Measurements from ENCODE around the gene KCNG1. TPM values are rescaled to one million over a fixed set of nuclear protein-coding genes. Genes with fewer than 3 reads are reported as not detected.

KCNG1 gene
- total and polyA plus RNA-seq, 9 donors = 0.15 to 4.9 (median 1.1) TPM

DNA sequence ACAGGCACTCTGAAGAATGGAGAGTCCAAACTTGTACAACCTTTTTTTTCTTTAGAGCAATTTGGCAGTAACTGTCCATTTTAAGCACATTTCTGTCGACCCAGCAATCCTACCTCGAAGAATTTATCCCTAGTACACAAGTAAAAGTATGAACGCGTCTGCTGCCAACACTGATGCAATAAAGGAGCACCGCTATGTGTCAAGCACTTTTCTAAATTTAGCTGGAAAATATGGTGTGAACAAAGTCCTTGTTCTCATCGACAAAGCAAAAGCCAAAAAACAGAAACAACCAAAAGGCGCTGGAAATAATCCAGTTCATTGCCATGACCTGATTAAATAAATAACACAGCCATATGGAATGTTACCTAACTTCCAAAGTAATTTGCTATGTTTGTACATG is 65.6 kb downstream of the KCNG1 start:
- 5 to 11% (median 7%) methylated on average over 7 of the region's 7 CpGs for WGBS, 3 donors
- no peak for DNase-seq
- intact Hi-C loops (cut with DNase I) = no loop called here
- Histone ChIP-seq H3K36me3 (no peaks in the 10 kb centered on the region), H3K4me1 (ENCODE audit: insufficient read depth) (peaks cover 15% of the 10 kb centered on the region), H3K27ac (no peak overlapping the region), H3K4me3 (peak overlapping the region; percentile 85), H3K9me3 (no peaks in the 10 kb centered on the region), H3K27me3 (no peaks in the 10 kb centered on the region)
- TF ChIP-seq POLR2A (IDR thresholded peaks at IDR 0.05) = no peak
- TF ChIP-seq EP300 (IDR thresholded peaks at IDR 0.05) = no peak
- TF ChIP-seq, protein P1, sequence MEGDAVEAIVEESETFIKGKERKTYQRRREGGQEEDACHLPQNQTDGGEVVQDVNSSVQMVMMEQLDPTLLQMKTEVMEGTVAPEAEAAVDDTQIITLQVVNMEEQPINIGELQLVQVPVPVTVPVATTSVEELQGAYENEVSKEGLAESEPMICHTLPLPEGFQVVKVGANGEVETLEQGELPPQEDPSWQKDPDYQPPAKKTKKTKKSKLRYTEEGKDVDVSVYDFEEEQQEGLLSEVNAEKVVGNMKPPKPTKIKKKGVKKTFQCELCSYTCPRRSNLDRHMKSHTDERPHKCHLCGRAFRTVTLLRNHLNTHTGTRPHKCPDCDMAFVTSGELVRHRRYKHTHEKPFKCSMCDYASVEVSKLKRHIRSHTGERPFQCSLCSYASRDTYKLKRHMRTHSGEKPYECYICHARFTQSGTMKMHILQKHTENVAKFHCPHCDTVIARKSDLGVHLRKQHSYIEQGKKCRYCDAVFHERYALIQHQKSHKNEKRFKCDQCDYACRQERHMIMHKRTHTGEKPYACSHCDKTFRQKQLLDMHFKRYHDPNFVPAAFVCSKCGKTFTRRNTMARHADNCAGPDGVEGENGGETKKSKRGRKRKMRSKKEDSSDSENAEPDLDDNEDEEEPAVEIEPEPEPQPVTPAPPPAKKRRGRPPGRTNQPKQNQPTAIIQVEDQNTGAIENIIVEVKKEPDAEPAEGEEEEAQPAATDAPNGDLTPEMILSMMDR (IDR thresholded peaks at IDR 0.05) = no peak

DNA sequence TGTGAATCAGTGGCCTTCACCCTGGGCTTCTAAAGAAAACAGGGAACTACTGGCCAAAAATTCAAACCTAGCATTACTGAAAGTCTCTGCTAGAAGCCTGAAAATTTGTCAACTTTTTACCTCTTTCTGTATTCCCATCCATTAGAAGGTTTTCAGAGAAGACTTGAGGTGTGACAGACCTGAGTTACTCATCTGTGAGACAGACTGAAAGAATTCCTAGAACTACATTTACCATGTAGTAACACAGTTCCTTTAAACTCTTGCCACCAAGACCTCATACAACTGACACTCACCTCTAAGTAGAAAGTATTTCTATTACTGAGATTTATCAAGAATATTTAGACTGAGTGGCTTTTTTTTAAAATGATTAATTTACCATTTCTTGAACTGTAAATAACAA is 69.1 kb downstream of the KCNG1 start:
- no peak for DNase-seq
- no peak overlapping the region for H3K27ac ChIP-seq
- H3K4me1 ChIP-seq (ENCODE audit: insufficient read depth) = peaks cover 6% of the 10 kb centered on the region
- no peaks in the 10 kb centered on the region for H3K9me3 ChIP-seq
- no peaks in the 10 kb centered on the region for H3K27me3 ChIP-seq
- TF ChIP-seq POLR2A (IDR thresholded peaks at IDR 0.05) = no peak
- TF ChIP-seq, protein P1 (IDR thresholded peaks at IDR 0.05) = no peak
- no peak for TF ChIP-seq EP300 (IDR thresholded peaks at IDR 0.05)
- no peak overlapping the region for H3K4me3 ChIP-seq
- intact Hi-C loops (cut with DNase I) = no loop called here
- no peaks in the 10 kb centered on the region for H3K36me3 ChIP-seq

Other genes with a start within 250 kb of the KCNG1 start
- gene BCAS4, start 228.0 kb downstream of the KCNG1 start, total RNA-seq = 1 to 10 TPM; 2.0 to 9.1 (median 3.3) TPM
- gene BCAS4, start 228.0 kb downstream of the KCNG1 start, polyA plus RNA-seq = 1 to 10 TPM; 2.6 to 2.7 TPM
- 10 to 100 TPM; 41.1 to 94.7 (median 75.5) TPM for gene ADNP, start 91.7 kb downstream of the KCNG1 start, total RNA-seq
- 10 to 100 TPM; 30.8 to 80.5 TPM for gene ADNP, start 91.7 kb downstream of the KCNG1 start, polyA plus RNA-seq
- 10 to 100 TPM; 31.1 to 47.2 (median 37.8) TPM for gene DPM1, start 64.6 kb downstream of the KCNG1 start, total RNA-seq
- 10 to 100 TPM; 41.5 to 53.8 TPM for gene DPM1, start 64.6 kb downstream of the KCNG1 start, polyA plus RNA-seq
- gene MOCS3, start 64.3 kb downstream of the KCNG1 start, total RNA-seq = 1 to 10 TPM; 3.0 to 5.6 (median 5.0) TPM
- 1 to 10 TPM; 3.3 to 3.8 TPM for gene MOCS3, start 64.3 kb downstream of the KCNG1 start, polyA plus RNA-seq